C4-2B (cell line): ENCODE data around the gene GALM.

Experiments used
- CTCF ChIP-seq: fragments of 450-650 bp; conservative IDR thresholded peaks from 2 replicates; pipeline ENCODE4 v1.5.1; 2017; ENCODE audit warnings: mild to moderate bottlenecking
- ZFX ChIP-seq: fragments of 450-650 bp; IDR thresholded peaks from 2 replicates; pipeline ENCODE4 v1.6.1; 2017

GRCh38 chr2:38709567-38710194 lies 43.8 kb downstream of the GALM start:
- no peak for TF ChIP-seq ZFX
- no peak for TF ChIP-seq CTCF
